RWPE2 (cell line): ENCODE measurements around the gene MED22.

ENCODE experiments used
- ATAC-seq: fragments of 200-7000 bp; cut with Tn5 transposase; 3 replicates; pipeline ENCODE4 v1.9.1; 2021; ENCODE audit warnings: low read depth
- DNase-seq: peaks from one replicate; pipeline ENCODE4 v3.0.0-alpha.2; 2020; ENCODE audit warnings: low spot score
- H3K27ac ChIP-seq: fragments of 450-650 bp; 2 replicates; pipeline ENCODE4 v1.5.1; 2017; ENCODE audit warnings: mild to moderate bottlenecking; ENCODE audit not compliant: poor library complexity, severe bottlenecking
- H3K27me3 ChIP-seq: fragments of 250-450 bp; sonication (Bioruptor Pico); 2 replicates; pipeline ENCODE4 v1.5.1; 2021; ENCODE audit warnings: mild to moderate bottlenecking, moderate library complexity; ENCODE audit not compliant: insufficient read depth, poor library complexity, severe bottlenecking
- H3K36me3 ChIP-seq: fragments of 250-450 bp; sonication (Bioruptor Pico); 2 replicates; pipeline ENCODE4 v1.5.1; 2020; ENCODE audit warnings: low read depth, mild to moderate bottlenecking, moderate library complexity
- H3K4me1 ChIP-seq: fragments of 250-450 bp; sonication (Bioruptor Pico); 2 replicates; pipeline ENCODE4 v1.5.1; 2021; ENCODE audit warnings: mild to moderate bottlenecking, moderate library complexity; ENCODE audit not compliant: insufficient read depth, poor library complexity, severe bottlenecking
- H3K4me3 ChIP-seq: fragments of 250-450 bp; sonication (Bioruptor Pico); 2 replicates; pipeline ENCODE4 v1.5.1; 2021; ENCODE audit warnings: mild to moderate bottlenecking, moderate library complexity; ENCODE audit not compliant: severe bottlenecking
- H3K9me3 ChIP-seq: fragments of 250-450 bp; sonication (Bioruptor Pico); 2 replicates; pipeline ENCODE4 v1.5.1; 2021; ENCODE audit warnings: mild to moderate bottlenecking, moderate library complexity; ENCODE audit not compliant: severe bottlenecking
- TF ChIP-seq, protein P1 (sequence below): fragments of 450-650 bp; IDR thresholded peaks from one replicate; pipeline ENCODE4 v1.5.1; 2017; ENCODE audit warnings: mild to moderate bottlenecking, moderate library complexity; ENCODE audit not compliant: poor library complexity, severe bottlenecking

Gene MED22

DNA sequence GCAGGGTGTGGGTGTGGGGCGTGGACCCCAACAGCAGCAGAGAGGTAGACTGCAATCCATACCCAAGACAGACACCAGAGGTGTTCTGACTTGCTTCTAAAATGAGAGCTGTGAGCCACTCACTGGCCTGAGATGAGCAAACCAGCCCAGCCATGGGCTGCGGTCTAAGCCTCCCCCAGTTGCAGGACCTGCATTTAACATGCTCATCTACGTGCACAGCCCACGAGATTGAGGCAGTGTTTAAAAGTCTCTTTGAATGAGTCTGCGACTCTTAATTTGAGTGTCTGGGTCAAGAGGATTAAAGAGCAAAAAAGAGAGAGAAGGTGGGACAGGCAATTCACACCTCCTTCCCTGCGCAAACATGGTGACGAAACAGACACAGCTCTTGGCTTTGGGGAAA, 22.0 kb upstream of the MED22 start:
- ATAC-seq (no peak), DNase-seq (no peak)
- peaks cover 11% of the 10 kb centered on the region for H3K4me1 ChIP-seq
- H3K4me3 ChIP-seq = no peak overlapping the region
- no peaks in the 10 kb centered on the region for H3K27me3 ChIP-seq
- H3K9me3 ChIP-seq = no peaks in the 10 kb centered on the region
- no peak overlapping the region for H3K27ac ChIP-seq
- peaks cover 89% of the 10 kb centered on the region for H3K36me3 ChIP-seq
- TF ChIP-seq, protein P1, sequence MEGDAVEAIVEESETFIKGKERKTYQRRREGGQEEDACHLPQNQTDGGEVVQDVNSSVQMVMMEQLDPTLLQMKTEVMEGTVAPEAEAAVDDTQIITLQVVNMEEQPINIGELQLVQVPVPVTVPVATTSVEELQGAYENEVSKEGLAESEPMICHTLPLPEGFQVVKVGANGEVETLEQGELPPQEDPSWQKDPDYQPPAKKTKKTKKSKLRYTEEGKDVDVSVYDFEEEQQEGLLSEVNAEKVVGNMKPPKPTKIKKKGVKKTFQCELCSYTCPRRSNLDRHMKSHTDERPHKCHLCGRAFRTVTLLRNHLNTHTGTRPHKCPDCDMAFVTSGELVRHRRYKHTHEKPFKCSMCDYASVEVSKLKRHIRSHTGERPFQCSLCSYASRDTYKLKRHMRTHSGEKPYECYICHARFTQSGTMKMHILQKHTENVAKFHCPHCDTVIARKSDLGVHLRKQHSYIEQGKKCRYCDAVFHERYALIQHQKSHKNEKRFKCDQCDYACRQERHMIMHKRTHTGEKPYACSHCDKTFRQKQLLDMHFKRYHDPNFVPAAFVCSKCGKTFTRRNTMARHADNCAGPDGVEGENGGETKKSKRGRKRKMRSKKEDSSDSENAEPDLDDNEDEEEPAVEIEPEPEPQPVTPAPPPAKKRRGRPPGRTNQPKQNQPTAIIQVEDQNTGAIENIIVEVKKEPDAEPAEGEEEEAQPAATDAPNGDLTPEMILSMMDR = no peak

DNA sequence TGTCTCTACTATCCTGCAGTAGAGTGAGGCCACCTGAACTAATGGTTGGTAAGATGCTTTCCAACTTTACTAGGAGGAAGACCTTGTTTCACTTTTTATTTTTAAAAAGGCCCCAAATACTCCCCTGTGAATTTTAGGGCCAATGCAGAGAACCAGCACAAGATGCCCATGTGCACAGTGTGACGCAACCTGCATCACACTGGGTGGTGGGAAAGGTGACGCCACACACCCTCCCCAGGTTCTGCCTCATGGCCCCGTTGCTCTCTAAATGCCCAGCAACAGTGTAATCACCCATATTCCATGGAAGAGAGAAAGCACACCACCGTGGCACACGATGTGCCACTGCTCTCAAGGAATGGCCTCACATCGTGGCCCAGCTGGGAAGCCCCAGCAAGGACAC, 21.5 kb upstream of the MED22 start:
- H3K36me3 ChIP-seq = peaks cover 91% of the 10 kb centered on the region

DNA sequence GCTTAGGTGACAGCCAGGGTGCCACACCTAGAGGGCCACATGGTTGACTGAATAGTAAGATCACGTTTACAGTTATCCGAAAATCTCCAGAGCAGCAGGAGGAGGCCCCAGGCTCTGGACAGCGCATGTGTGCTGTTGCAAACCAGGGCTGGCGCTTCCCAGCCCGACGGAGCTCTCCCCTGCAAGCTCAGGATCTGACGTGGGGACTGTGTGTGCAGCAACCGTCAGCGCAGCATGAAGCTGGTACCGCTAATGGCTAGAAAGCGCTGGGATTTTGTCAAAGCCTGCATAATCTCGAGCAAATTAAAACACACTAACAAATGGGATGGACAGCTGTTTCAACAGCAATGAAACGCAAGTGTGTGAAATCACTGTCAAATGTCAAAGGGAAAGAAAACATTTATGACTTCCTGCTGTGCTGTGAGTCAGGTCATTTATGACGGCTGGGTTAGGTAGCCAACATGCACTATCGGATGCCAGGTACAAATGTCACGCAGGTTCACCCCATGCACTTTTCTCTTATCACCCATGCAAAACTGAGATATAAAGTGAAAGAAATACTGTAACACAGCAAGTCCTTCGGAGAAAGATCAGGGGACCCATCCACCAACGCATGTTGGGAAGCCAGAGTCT, 20.4 kb upstream of the MED22 start:
- DNase-seq = no peak

More for the DNA sequence above, 21.5 kb upstream of the MED22 start:
- Histone ChIP-seq H3K27ac (no peak overlapping the region), H3K27me3 (no peaks in the 10 kb centered on the region), H3K9me3 (no peaks in the 10 kb centered on the region), H3K4me3 (no peak overlapping the region), H3K4me1 (peaks cover 13% of the 10 kb centered on the region)
- DNase-seq (no peak), ATAC-seq (no peak)
- TF ChIP-seq, protein P1 = no peak

GRCh38 chr9:133367778-133368177, 19.8 kb upstream of the MED22 start:
- Histone ChIP-seq H3K36me3 (peaks cover 94% of the 10 kb centered on the region), H3K27me3 (no peaks in the 10 kb centered on the region), H3K9me3 (no peaks in the 10 kb centered on the region), H3K4me1 (peaks cover 13% of the 10 kb centered on the region), H3K4me3 (no peak overlapping the region), H3K27ac (no peak overlapping the region)
- ATAC-seq = no peak
- no peak for DNase-seq
- TF ChIP-seq, protein P1 = no peak

More for the DNA sequence above, 20.4 kb upstream of the MED22 start:
- no peaks in the 10 kb centered on the region for H3K9me3 ChIP-seq
- TF ChIP-seq, protein P1 = no peak
- H3K36me3 ChIP-seq = peaks cover 94% of the 10 kb centered on the region
- H3K27me3 ChIP-seq = no peaks in the 10 kb centered on the region
- no peak for ATAC-seq
- no peak overlapping the region for H3K27ac ChIP-seq
- peaks cover 13% of the 10 kb centered on the region for H3K4me1 ChIP-seq
- H3K4me3 ChIP-seq = no peak overlapping the region

DNA sequence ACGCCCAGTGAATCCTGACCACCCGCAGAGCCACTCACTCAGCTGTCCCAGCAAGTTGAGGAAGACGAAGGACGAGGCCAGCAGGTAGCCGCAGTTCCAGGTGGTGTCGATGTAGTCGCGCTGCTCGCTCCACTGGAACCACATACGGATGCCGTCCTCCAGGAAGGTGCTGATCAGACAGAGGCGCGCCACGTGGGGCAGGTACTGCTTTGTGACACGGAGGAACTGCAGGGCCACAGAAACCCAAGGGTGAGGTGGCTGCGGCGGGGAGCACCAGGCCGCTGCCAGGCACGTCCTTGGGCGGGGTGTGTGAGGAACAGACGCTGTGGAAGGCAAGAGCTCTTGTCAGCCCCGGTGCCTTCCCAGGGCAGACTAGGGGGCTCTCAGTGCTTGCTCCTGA, 19.3 kb upstream of the MED22 start:
- Histone ChIP-seq H3K9me3 (no peaks in the 10 kb centered on the region), H3K27me3 (no peaks in the 10 kb centered on the region), H3K4me1 (peaks cover 13% of the 10 kb centered on the region), H3K4me3 (no peak overlapping the region), H3K27ac (no peak overlapping the region), H3K36me3 (peaks cover 94% of the 10 kb centered on the region)
- TF ChIP-seq, protein P1 = no peak
- no peak for ATAC-seq
- DNase-seq = no peak
